Measurements from ENCODE around the gene SLC39A5.

GRCh38 chr12:56266693-56267442 is 37.0 kb downstream of the SLC39A5 start, which contains the start of gene COQ10A:
- no peak for TF ChIP-seq CHD2 (IDR thresholded peaks at IDR 0.05; ENCODE audit: low read length)
- TF ChIP-seq POLR2A (IDR thresholded peaks at IDR 0.05; ENCODE audit: control extremely low read depth in 1 of 2, low read depth in 2 of 2, low read length in 2 of 2) = peak; percentile 51 to 85
- TF ChIP-seq BCL11A (IDR thresholded peaks at IDR 0.05; ENCODE audit: low read depth in 2 of 2, low read length in 2 of 2) = no peak
- TF ChIP-seq ASH2L (IDR thresholded peaks at IDR 0.05; ENCODE audit: low read length) = peak; percentile 85
- no peak for TF ChIP-seq EP300 (IDR thresholded peaks at IDR 0.05; ENCODE audit: borderline replicate concordance in 1 of 2, low read depth in 2 of 2, low read length in 2 of 2)
- peak in 1 of 2 experiments; percentile 1; a peak in 1 of 4 replicates for TF ChIP-seq RAD21 (IDR thresholded peaks at IDR 0.05 in 1 of 2, conservative IDR thresholded peaks at IDR 0.05 in 1 of 2; ENCODE audit: low read depth in 2 of 2, low read length in 2 of 2)
- TF ChIP-seq ATF2 (IDR thresholded peaks at IDR 0.05; ENCODE audit: low read length) = no peak
